H9 (cell line): Measurements from ENCODE around the gene PPP1R9A. TPM values are rescaled to one million over a fixed set of nuclear protein-coding genes. Genes with fewer than 3 reads are reported as not detected.

ENCODE experiments used
- DNase-seq: peaks from one replicate; pipeline ENCODE4 v3.0.0-alpha.2; 2017
- H2AFZ ChIP-seq: one replicate; pipeline ENCODE4 v1.6.1; 2013; ENCODE audit warnings: mild to moderate bottlenecking, low read length, control low read depth, moderate library complexity
- H2AK5ac ChIP-seq: 2 replicates; pipeline ENCODE4 v1.6.1; 2013; ENCODE audit warnings: low read length, control low read depth, mixed read lengths; ENCODE audit not compliant: insufficient read length
- H2BK120ac ChIP-seq: one replicate; pipeline ENCODE4 v1.6.1; 2013; ENCODE audit warnings: low read depth, mild to moderate bottlenecking, low read length, control low read depth, inconsistent platforms; ENCODE audit not compliant: poor library complexity, severe bottlenecking
- H2BK12ac ChIP-seq: 2 replicates; pipeline ENCODE4 v1.6.1; 2013; ENCODE audit warnings: low read length, control low read depth, mixed read lengths, low read depth; ENCODE audit not compliant: insufficient read length
- H2BK15ac ChIP-seq: 2 replicates; pipeline ENCODE4 v1.6.1; 2013; ENCODE audit warnings: low read depth, low read length, control low read depth
- H2BK20ac ChIP-seq: one replicate; pipeline ENCODE4 v1.6.1; 2013; ENCODE audit warnings: low read depth, mild to moderate bottlenecking, low read length, control low read depth, inconsistent platforms; ENCODE audit not compliant: poor library complexity, severe bottlenecking
- H2BK5ac ChIP-seq: 2 replicates; pipeline ENCODE4 v1.6.1; 2013; ENCODE audit warnings: low read length, control low read depth, mixed read lengths; ENCODE audit not compliant: insufficient read length
- H3K14ac ChIP-seq: 2 replicates; pipeline ENCODE4 v1.6.1; 2013; ENCODE audit warnings: low read length, control low read depth; ENCODE audit not compliant: insufficient read depth
- H3K18ac ChIP-seq: 2 replicates; pipeline ENCODE4 v1.6.1; 2013; ENCODE audit warnings: low read depth, mild to moderate bottlenecking, mixed read lengths, low read length, control low read depth; ENCODE audit not compliant: insufficient read length
- H3K23ac ChIP-seq: 2 replicates; pipeline ENCODE4 v1.6.1; 2013; ENCODE audit warnings: low read length, control low read depth, mixed read lengths, low read depth; ENCODE audit not compliant: insufficient read length
- H3K23me2 ChIP-seq: 2 replicates; pipeline ENCODE4 v1.6.1; 2013; ENCODE audit warnings: low read depth, mild to moderate bottlenecking, mixed read lengths, low read length, control low read depth; ENCODE audit not compliant: insufficient read length, poor library complexity, severe bottlenecking
- H3K27ac ChIP-seq: 2 replicates; pipeline ENCODE4 v1.5.1; 2013; ENCODE audit warnings: low read length, control low read depth, mixed read lengths, low read depth; ENCODE audit not compliant: insufficient read length
- H3K27me3 ChIP-seq: 2 replicates; pipeline ENCODE4 v1.6.1; 2013; ENCODE audit warnings: low read length, control low read depth, inconsistent platforms; ENCODE audit not compliant: insufficient read depth
- H3K4ac ChIP-seq: 2 replicates; pipeline ENCODE4 v1.6.1; 2013; ENCODE audit warnings: low read depth, mild to moderate bottlenecking, control low read depth, inconsistent platforms, low read length, moderate library complexity
- H3K4me1 ChIP-seq: 2 replicates; pipeline ENCODE4 v1.6.1; 2013; ENCODE audit warnings: low read length, control low read depth, inconsistent platforms; ENCODE audit not compliant: insufficient read depth
- H3K4me2 ChIP-seq: 2 replicates; pipeline ENCODE4 v1.6.1; 2013; ENCODE audit warnings: low read length, control low read depth, mixed read lengths; ENCODE audit not compliant: insufficient read length, insufficient read depth
- H3K56ac ChIP-seq: 2 replicates; pipeline ENCODE4 v1.6.1; 2013; ENCODE audit warnings: low read depth, mild to moderate bottlenecking, mixed read lengths, low read length, control low read depth; ENCODE audit not compliant: insufficient read length
- H3K79me1 ChIP-seq: 2 replicates; pipeline ENCODE4 v1.6.1; 2013; ENCODE audit warnings: low read depth, mild to moderate bottlenecking, moderate library complexity, low read length, control low read depth, inconsistent platforms; ENCODE audit not compliant: insufficient read depth, poor library complexity, severe bottlenecking
- H3K79me2 ChIP-seq: 2 replicates; pipeline ENCODE4 v1.6.1; 2013; ENCODE audit warnings: low read length, control low read depth, inconsistent platforms; ENCODE audit not compliant: insufficient read depth
- H3K9ac ChIP-seq: 2 replicates; pipeline ENCODE4 v1.6.1; 2013; ENCODE audit warnings: low read length, control low read depth, mixed read lengths; ENCODE audit not compliant: insufficient read length; ENCODE audit errors: extremely low read depth
- H3K9me3 ChIP-seq: one replicate; pipeline ENCODE4 v1.6.1; 2013; ENCODE audit warnings: low read depth, low read length, inconsistent platforms; ENCODE audit not compliant: control insufficient read depth
- H3T11ph ChIP-seq: one replicate; pipeline ENCODE4 v1.6.1; 2013; ENCODE audit warnings: mild to moderate bottlenecking, low read length, control low read depth, inconsistent platforms
- H4K20me1 ChIP-seq: one replicate; pipeline ENCODE4 v1.6.1; 2013; ENCODE audit not compliant: control insufficient read depth, insufficient read length, insufficient read depth
- H4K5ac ChIP-seq: 2 replicates; pipeline ENCODE4 v1.6.1; 2013; ENCODE audit warnings: low read depth, mild to moderate bottlenecking, mixed read lengths, low read length, control low read depth; ENCODE audit not compliant: insufficient read length
- H4K8ac ChIP-seq: replicated peaks from 2 replicates; pipeline ENCODE4 v1.6.1; 2013; ENCODE audit warnings: low read length, control low read depth, mixed read lengths, low read depth; ENCODE audit not compliant: insufficient read length
- H4K91ac ChIP-seq: 2 replicates; pipeline ENCODE4 v1.6.1; 2013; ENCODE audit warnings: low read depth, mild to moderate bottlenecking, moderate library complexity, mixed read lengths, low read length, control low read depth; ENCODE audit not compliant: insufficient read length
- H3K27ac Mint-ChIP-seq, 3 experiments: 2 replicates in 2 of 3; 3 replicates in 1 of 3; pipeline ENCODE4 v1.8.0; 2020 to 2021; ENCODE audit warnings: mixed read lengths in 3 of 3, mild to moderate bottlenecking in 1 of 3, moderate library complexity in 1 of 3
- H3K27me3 Mint-ChIP-seq: 2 replicates; pipeline ENCODE4 v1.8.0; 2021; ENCODE audit warnings: low read depth, mild to moderate bottlenecking, moderate library complexity, mixed read lengths
- H3K36me3 Mint-ChIP-seq, 3 experiments: 2 replicates in 2 of 3; 3 replicates in 1 of 3; pipeline ENCODE4 v1.8.0; 2020 to 2021; ENCODE audit warnings: low read depth in 3 of 3, mixed read lengths in 3 of 3; ENCODE audit not compliant: insufficient read depth in 1 of 3
- H3K4me1 Mint-ChIP-seq, 2 experiments: 2 replicates each; pipeline ENCODE4 v1.8.0; 2020; ENCODE audit warnings: mixed read lengths in 2 of 2
- H3K4me3 Mint-ChIP-seq, 2 experiments: 2 replicates in 1 of 2; 3 replicates in 1 of 2; pipeline ENCODE4 v1.8.0; 2020 to 2021; ENCODE audit warnings: mild to moderate bottlenecking in 2 of 2, mixed read lengths in 2 of 2, moderate library complexity in 1 of 2
- H3K9me3 Mint-ChIP-seq, 2 experiments: 2 replicates in 1 of 2; 3 replicates in 1 of 2; pipeline ENCODE4 v1.8.0; 2020; ENCODE audit warnings: mild to moderate bottlenecking in 2 of 2, mixed read lengths in 2 of 2, moderate library complexity in 1 of 2
- CTCF ChIP-seq: fragments of 200-600 bp; sonication (generic); conservative IDR thresholded peaks from 3 replicates; pipeline ENCODE4 v1.8.0; 2021; ENCODE audit warnings: antibody characterized with exemption, mild to moderate bottlenecking
- total RNA-seq: library from RNA; stranded (reverse); gene quantifications from 2 replicates; pipeline ENCODE4 v1.2.1, GENCODE V29; 2021

PPP1R9A gene
- total RNA-seq, 1 experiment from 2014 or later, result 17.0 TPM

- Histone ChIP-seq H3K4me1 (no peaks in the 10 kb centered on the region), H4K91ac (no peak overlapping the region), H4K8ac (no peak overlapping the region), H3K14ac (no peak overlapping the region), H3K27ac (no peak overlapping the region), H3K9ac (no peak overlapping the region), H3K56ac (no peak overlapping the region), H3K9me3 (no peaks in the 10 kb centered on the region), H4K20me1 (no peaks in the 10 kb centered on the region), H3K4ac (no peak overlapping the region), H3K79me1 (no peaks in the 10 kb centered on the region), H3K23ac (no peak overlapping the region), H3K4me2 (no peak overlapping the region), H2BK12ac (no peak overlapping the region), H3K18ac (no peak overlapping the region), H2BK20ac (no peak overlapping the region), H2AFZ (no peak overlapping the region), H2BK120ac (no peak overlapping the region), H3T11ph (no peak overlapping the region), H2BK5ac (no peak overlapping the region), H3K23me2 (no peaks in the 10 kb centered on the region), H2BK15ac (no peak overlapping the region), H4K5ac (no peak overlapping the region), H2AK5ac (no peak overlapping the region), H3K79me2 (no peaks in the 10 kb centered on the region; the same call in 1 of the 2 replicates), H3K27me3 (no peaks in the 10 kb centered on the region)
- Mint-ChIP-seq H3K27me3 (no peaks in the 10 kb centered on the region), H3K4me3 (no peak overlapping the region), H3K36me3 (no peaks in the 10 kb centered on the region), H3K4me1 (peaks cover 26 to 31% of the 10 kb centered on the region in 2 experiments), H3K9me3 (no peaks in the 10 kb centered on the region), H3K27ac (no peak overlapping the region)
- DNase-seq, result no peak
- no peak for TF ChIP-seq CTCF
These were observed 32.8 kb downstream of the PPP1R9A start for GRCh38 chr7:94940241-94940640.
